ENCODE data around the gene MC1R.

Gene MC1R

DNA sequence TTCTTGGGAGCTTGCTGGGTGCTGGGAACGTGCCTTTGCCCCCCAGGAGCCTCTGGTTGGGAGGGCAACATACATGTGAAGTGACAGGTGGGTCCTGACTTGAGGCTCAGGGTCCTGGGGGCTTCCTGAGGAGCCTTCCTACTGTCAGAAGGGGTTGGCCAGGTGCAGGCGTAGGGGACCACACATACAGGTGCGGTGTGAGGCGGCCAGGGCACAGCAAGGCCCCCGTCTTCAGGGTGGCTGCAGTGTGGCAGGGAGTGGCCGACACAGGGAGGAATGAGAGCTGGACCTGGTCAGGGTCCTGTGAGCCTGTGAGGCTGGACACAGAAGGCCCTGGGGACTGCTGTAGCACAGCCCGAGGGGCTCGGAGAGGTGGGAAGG lies 34.6 kb upstream of the MC1R start:
- FAIRE-seq = no peak
- DNase-seq (ENCODE audit: insufficient read length) = no peak
- TF ChIP-seq POLR2AphosphoS5 (IDR thresholded peaks at IDR 0.05; ENCODE audit: low read depth, low read length) (no peak), POLR2A (IDR thresholded peaks at IDR 0.05; ENCODE audit: low read depth, low read length) (no peak), TAF1 (IDR thresholded peaks at IDR 0.05; ENCODE audit: borderline replicate concordance, low read depth, low read length) (no peak)

DNA sequence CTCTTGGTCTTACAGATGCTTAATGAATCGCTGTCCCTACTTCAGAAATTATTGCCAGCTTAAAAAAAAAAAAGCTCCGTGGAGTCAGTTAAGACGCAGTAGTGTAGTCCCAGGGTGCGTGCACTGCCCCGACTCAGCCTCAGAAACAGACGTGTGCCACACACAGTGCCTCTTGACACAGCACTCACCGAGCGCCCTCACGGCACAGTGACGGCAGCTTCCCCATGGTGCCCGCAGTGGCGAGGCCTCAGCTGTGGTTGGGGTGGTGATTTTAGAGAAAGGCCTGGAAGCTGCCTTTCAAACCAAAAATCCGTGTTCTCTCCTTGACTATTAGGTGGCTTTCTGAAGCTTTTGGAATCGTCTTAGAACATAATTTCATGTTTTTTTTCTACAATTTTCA lies 31.4 kb upstream of the MC1R start:
- FAIRE-seq = no peak
- no peak for TF ChIP-seq POLR2AphosphoS5 (IDR thresholded peaks at IDR 0.05; ENCODE audit: low read depth, low read length)
- TF ChIP-seq POLR2A (IDR thresholded peaks at IDR 0.05; ENCODE audit: low read depth, low read length) = no peak
- TF ChIP-seq TAF1 (IDR thresholded peaks at IDR 0.05; ENCODE audit: borderline replicate concordance, low read depth, low read length) = no peak
- no peak for DNase-seq (ENCODE audit: insufficient read length)

DNA sequence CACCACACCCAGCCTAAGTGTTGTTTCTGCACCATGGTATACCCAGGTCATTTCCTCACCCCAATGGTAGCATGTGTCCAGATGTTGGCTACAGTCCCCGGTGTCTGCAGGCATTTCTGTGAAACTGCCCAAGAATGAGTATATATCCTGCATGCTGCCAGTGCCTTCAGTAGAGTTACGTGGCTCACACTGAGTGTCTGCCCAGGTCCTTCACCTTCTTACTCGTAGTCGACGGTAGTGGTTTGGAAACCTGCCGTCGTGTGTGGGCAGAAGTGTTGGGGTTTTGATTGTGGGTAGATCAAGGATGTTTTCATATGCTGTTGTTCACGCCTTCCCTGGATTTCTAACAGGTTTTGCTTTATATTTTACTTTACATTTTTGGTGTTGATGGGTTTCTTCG lies 28.5 kb upstream of the MC1R start:
- no peak for FAIRE-seq
- TF ChIP-seq TAF1 (IDR thresholded peaks at IDR 0.05; ENCODE audit: borderline replicate concordance, low read depth, low read length) = no peak
- TF ChIP-seq POLR2AphosphoS5 (IDR thresholded peaks at IDR 0.05; ENCODE audit: low read depth, low read length) = no peak
- no peak for TF ChIP-seq POLR2A (IDR thresholded peaks at IDR 0.05; ENCODE audit: low read depth, low read length)
- no peak for DNase-seq (ENCODE audit: insufficient read length)

DNA sequence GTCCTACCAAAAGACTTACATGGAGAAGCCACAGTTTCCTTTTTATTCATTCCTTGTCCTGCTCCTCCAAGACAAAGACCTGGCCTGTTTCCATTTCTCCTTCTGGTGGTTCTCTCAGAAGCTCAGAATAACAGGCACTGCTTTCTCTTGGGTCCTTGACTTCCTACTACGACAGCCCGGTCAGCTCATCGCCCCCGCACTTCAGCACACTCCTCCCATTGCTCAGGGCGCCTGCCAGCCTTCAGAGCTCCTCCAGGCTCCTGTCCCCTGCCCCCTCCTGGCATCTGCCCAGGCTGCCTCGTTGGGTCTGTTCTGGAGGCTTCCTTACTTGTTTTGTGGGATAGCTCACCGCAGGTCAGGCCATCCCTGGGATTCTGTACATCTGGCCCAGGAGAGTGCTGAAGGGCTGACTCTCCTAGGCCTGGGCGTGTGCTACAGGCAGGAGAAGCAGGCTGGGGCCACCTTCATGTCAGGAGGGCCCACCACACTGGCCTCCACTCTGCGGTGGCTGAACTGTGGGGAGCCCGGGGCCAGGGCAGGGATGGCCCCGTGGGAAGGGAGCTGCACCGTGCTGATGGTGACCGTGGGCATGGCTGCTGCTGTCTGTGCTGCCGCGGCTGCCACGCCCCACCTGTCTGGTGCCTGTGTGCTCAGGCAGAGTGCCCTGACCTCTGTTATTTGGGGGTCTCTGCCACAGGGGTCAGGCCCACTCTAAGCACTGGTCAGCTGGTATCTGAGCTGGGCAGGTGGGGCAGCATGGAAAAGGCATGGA lies 27.6 kb upstream of the MC1R start:
- FAIRE-seq (no peak), DNase-seq (ENCODE audit: insufficient read length) (no peak)
- TF ChIP-seq POLR2A (IDR thresholded peaks at IDR 0.05; ENCODE audit: low read depth, low read length) = no peak
- no peak for TF ChIP-seq TAF1 (IDR thresholded peaks at IDR 0.05; ENCODE audit: borderline replicate concordance, low read depth, low read length)
- TF ChIP-seq POLR2AphosphoS5 (IDR thresholded peaks at IDR 0.05; ENCODE audit: low read depth, low read length) = no peak

DNA sequence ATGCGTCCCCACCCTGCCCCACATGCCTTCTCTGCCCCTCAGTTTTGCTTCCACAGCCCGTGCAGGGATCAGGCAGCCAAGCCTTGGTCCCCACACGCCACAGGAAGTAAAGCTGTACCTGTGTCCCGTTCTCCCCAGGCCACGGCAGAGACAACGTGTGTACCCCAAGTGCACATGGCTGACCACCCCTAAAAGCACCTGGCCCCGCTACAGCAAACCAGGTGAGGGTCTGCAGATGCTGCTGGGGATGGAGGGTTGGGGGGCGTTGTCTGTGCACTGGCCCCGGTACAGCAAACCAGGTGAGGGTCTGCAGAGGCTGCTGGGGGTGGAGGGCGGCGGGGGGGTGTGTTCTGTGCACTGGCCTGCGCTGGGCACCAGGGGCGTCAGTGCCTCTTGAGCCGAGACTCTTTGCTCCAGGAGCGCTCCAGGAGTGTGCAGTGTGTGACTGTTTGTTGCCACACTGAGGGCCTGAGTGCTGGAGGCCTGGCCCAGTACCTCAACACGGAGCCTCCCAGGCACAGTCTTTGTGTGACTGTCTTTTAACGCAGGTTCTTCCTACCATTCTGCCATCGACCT lies 26.5 kb upstream of the MC1R start:
- DNase-seq (ENCODE audit: insufficient read length) = no peak
- TF ChIP-seq TAF1 (IDR thresholded peaks at IDR 0.05; ENCODE audit: borderline replicate concordance, low read depth, low read length) = no peak
- no peak for TF ChIP-seq POLR2AphosphoS5 (IDR thresholded peaks at IDR 0.05; ENCODE audit: low read depth, low read length)
- no peak; the same call in 1 of the 2 replicates for TF ChIP-seq POLR2A (IDR thresholded peaks at IDR 0.05; ENCODE audit: low read depth, low read length)
- FAIRE-seq = no peak

DNA sequence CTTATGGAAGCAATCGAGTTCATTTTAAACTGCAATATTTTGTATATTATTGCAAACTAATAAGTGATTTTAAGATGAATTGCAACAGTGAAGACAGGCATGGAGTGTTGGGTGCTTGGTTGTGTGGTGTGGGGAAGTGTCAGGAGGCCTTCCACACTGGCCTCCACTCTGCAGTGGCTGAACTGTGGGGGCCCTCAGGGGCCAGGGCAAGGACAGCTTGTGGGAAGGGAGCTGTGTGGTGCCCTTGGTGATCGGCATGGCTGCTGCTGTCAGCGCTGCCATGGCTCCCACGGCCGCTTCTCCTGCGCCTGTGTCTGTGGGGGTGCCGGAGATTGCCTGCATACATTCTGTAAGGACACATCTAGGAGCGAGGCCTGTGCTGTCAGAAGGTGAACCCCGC lies 26.0 kb upstream of the MC1R start:
- FAIRE-seq (no peak), DNase-seq (ENCODE audit: insufficient read length) (no peak)
- no peak for TF ChIP-seq POLR2AphosphoS5 (IDR thresholded peaks at IDR 0.05; ENCODE audit: low read depth, low read length)
- TF ChIP-seq TAF1 (IDR thresholded peaks at IDR 0.05; ENCODE audit: borderline replicate concordance, low read depth, low read length) = no peak
- no peak; the same call in 1 of the 2 replicates for TF ChIP-seq POLR2A (IDR thresholded peaks at IDR 0.05; ENCODE audit: low read depth, low read length)

DNA sequence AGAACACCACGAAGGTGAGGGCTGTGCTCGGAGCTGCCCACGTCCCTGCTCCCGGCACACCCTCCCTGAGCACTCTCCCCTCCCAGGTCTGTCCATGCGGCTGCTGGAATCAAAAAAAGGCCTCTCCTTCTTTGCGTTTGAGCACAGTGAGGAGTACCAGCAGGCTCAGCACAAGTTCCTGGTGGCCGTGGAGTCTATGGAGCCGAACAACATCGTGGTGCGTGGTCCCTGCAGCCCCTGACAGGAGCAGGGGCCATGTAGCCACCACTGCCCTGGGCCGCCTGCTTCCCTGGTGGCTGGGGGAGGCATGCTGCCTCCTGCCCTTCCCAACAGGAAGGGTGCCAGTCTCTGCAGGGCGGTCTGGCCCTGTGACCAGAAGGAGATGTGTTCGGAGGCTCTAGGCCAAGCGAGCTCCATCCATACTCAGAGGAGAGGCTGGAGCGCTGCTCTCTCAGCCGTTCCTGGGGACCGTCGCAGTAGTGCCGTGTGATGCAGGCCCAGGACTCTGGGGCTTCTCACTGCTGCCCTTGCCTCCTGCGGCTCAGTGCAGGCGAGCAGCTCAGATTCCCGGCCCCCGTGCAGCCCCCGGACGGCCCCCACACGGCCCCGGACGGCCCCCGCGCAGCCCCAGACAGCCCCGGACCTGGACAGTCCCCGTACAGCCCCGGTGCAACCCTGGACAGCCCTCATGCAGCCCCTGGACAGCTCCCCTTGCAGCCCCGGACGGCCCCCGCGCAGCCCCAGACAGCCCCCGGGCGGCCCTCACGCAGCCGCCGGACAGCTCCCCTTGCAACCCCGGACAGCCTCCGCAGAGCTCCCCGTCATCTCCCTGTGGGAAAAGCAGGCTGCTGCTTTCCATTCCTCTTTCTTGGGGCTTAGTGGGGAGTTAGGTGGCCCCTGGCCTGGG lies 24.8 kb upstream of the MC1R start:
- TF ChIP-seq POLR2AphosphoS5 (IDR thresholded peaks at IDR 0.05; ENCODE audit: low read depth, low read length) (peak; percentile 50; the same call in 1 of the 2 replicates), POLR2A (IDR thresholded peaks at IDR 0.05; ENCODE audit: low read depth, low read length) (0 out of 2 replicates have a peak, but pooled peaks have one; percentile 10), TAF1 (IDR thresholded peaks at IDR 0.05; ENCODE audit: borderline replicate concordance, low read depth, low read length) (no peak)
- FAIRE-seq (no peak), DNase-seq (ENCODE audit: insufficient read length) (no peak)

DNA sequence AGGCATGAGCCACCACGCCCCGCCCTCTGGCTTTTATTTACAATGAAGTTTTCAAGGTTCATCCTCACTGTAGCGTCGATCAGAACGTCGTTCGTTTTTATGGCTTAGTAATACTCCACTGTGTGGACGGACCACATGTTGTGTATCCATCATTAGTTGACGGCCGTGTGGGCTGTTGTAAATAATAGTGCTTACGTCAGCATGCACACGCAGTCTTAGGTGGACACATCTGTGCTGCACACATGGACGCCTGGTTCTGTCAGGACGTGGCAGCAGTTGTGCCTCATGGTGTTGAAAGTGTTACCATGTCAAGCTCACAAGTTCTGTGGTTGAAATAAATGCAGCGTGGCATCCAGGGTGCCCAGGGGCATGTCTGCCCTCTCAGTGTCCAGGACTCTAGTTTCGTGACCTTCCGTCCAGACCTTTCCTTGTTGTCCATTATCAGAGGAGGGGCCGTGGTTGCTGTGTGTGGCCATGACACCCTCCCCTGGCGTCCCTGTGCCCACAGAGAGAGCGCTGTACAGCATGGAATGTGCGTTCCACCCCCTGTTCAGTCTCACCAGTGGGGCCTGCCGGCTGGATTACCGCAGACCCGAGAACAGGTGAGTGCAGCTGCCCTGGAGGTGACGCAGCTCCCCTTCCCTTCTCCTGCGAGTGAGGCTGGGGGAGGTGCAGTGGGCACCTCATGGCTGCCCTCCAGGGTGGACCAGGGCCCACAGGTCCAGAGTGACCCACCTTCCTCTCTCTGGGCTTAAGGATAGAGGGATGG lies 23.0 kb upstream of the MC1R start:
- DNase-seq (ENCODE audit: insufficient read length) = no peak
- FAIRE-seq = no peak
- TF ChIP-seq POLR2AphosphoS5 (IDR thresholded peaks at IDR 0.05; ENCODE audit: low read depth, low read length) = peak; percentile 26; the same call in 1 of the 2 replicates
- no peak for TF ChIP-seq POLR2A (IDR thresholded peaks at IDR 0.05; ENCODE audit: low read depth, low read length)

DNA sequence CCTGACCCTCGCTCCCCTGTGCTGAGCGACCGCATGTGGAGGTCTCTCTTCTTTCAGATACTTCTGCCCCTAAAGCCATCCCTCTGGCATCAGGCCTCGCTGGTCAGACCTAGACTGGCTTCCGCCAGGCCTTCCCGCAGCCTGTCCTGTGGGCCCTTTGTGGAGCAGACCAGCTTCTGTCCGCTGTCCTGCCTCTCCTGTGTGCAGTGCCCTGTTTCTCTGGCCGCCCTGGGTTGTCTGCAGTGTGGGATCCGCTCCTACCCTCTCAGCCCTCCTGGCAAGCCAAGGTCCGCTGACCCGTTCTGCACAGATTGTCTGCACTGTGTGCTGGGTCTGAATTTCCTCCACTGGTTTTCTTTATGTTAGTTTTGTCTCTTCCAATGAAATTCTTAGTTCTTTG lies 21.5 kb upstream of the MC1R start:
- no peak for FAIRE-seq

DNA sequence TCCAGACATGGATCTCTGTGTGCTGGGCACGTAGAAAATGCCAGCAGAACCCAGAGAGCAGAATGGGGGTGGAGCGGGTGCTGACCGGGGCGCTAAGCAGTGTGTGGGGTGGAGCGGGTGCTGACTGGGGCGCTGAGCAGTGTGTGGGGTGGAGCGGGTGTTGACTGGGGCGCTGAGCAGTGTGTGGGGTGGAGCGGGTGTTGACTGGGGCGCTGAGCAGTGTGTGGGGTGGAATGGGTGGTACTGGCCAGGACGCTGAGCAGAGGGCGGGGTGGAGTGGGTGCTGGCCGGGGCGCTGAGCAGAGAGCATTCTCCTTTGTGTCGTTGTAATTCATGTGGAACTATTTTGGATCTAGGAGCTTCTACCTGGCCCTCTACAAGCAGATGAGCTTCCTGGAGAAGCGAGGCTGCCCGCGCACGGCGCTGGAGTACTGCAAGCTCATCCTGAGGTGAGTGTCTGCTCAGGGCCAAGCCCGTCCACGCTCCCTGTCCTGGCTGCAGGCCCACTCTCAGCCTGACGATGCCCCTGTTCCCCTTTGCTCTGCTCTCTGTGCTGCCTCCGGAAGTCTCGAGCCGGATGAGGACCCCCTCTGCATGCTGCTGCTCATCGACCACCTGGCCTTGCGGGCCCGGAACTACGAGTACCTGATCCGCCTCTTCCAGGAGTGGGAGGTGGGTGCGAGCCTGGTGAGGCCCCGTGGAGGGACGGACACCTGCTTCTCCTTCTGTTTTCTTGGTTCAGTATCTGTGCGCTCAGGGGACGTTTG lies 20.3 kb upstream of the MC1R start:
- DNase-seq (ENCODE audit: insufficient read length) = no peak
- no peak for FAIRE-seq
- TF ChIP-seq POLR2A (IDR thresholded peaks at IDR 0.05; ENCODE audit: low read depth, low read length) = no peak
- TF ChIP-seq TAF1 (IDR thresholded peaks at IDR 0.05; ENCODE audit: borderline replicate concordance, low read depth, low read length) = no peak
- TF ChIP-seq POLR2AphosphoS5 (IDR thresholded peaks at IDR 0.05; ENCODE audit: low read depth, low read length) = no peak

More for the DNA sequence above, 21.5 kb upstream of the MC1R start:
- TF ChIP-seq POLR2AphosphoS5 (IDR thresholded peaks at IDR 0.05; ENCODE audit: low read depth, low read length) = no peak
- TF ChIP-seq TAF1 (IDR thresholded peaks at IDR 0.05; ENCODE audit: borderline replicate concordance, low read depth, low read length) = no peak
- no peak for TF ChIP-seq POLR2A (IDR thresholded peaks at IDR 0.05; ENCODE audit: low read depth, low read length)
- DNase-seq (ENCODE audit: insufficient read length) = no peak

Data from GM12892 (cell line).